ENCODE measurements around the gene NAV1. TPM values are rescaled to one million over a fixed set of nuclear protein-coding genes. Genes with fewer than 3 reads are reported as not detected.

The NAV1 gene
- total and polyA plus RNA-seq, 4 donors, result 43.6 to 96.3 (median 70.6) TPM

Other genes with a start within 250 kb of the NAV1 start
- 10 to 100 TPM in 1 of 2 donors, 1 to 10 TPM in 1; 1.4 to 23.4 TPM for gene TNNT2, start 161.4 kb upstream of the NAV1 start, total RNA-seq
- gene TNNT2, start 161.4 kb upstream of the NAV1 start, polyA plus RNA-seq (ENCODE audit: insufficient read length in 2 of 2), result 1 to 10 TPM; 1.9 to 7.3 TPM
- under 1 TPM; 0.17 to 0.30 TPM for gene LAD1, start 139.8 kb upstream of the NAV1 start, total RNA-seq
- gene LAD1, start 139.8 kb upstream of the NAV1 start, polyA plus RNA-seq (ENCODE audit: insufficient read length in 2 of 2), result under 1 TPM; 0.40 to 0.50 TPM
- under 1 TPM; 0.40 to 0.94 TPM for gene TNNI1, start 117.4 kb upstream of the NAV1 start, total RNA-seq
- gene TNNI1, start 117.4 kb upstream of the NAV1 start, polyA plus RNA-seq (ENCODE audit: insufficient read length in 2 of 2), result 1 to 10 TPM; 1.4 to 5.5 TPM
- 10 to 100 TPM; 14.4 to 22.8 TPM for gene PHLDA3, start 69.9 kb upstream of the NAV1 start, total RNA-seq
- 10 to 100 TPM; 75.3 to 82.7 TPM for gene PHLDA3, start 69.9 kb upstream of the NAV1 start, polyA plus RNA-seq (ENCODE audit: insufficient read length in 2 of 2)
- 100 to 1,000 TPM; 166 to 168 TPM for gene CSRP1, start 32.0 kb upstream of the NAV1 start, total RNA-seq
- 100 to 1,000 TPM; 113 to 122 TPM for gene CSRP1, start 32.0 kb upstream of the NAV1 start, polyA plus RNA-seq (ENCODE audit: insufficient read length in 2 of 2)